T-helper 1 cell treated with Interleukin-12 subunit alpha and Interleukin-12 subunit beta and Interleukin-4 antibody, amounts not matched to agents 30 μg/mL and 1 μg/mL, for 36 hours (primary cell): ENCODE data around the gene ADTRP.
A peak's percentile ranks its signal among the peaks of the same experiment; 100 is the strongest.
"Not testable (repeated sequence)": the region's sequence is repeated elsewhere in the genome, so short reads cannot be mapped to it uniquely, and the experiment has no call there.

Experiments used
- H3K27ac Mint-ChIP-seq: one replicate; pipeline ENCODE4 v1.8.0; 2021; ENCODE audit warnings: mild to moderate bottlenecking, mixed read lengths
- H3K27me3 Mint-ChIP-seq: one replicate; pipeline ENCODE4 v1.8.0; 2021; ENCODE audit warnings: low read depth, mixed read lengths
- H3K36me3 Mint-ChIP-seq: one replicate; pipeline ENCODE4 v1.8.0; 2021; ENCODE audit warnings: low read depth, mixed read lengths
- H3K4me1 Mint-ChIP-seq: one replicate; pipeline ENCODE4 v1.8.0; 2021; ENCODE audit warnings: low read depth, mixed read lengths
- H3K4me3 Mint-ChIP-seq: one replicate; pipeline ENCODE4 v1.8.0; 2021; ENCODE audit warnings: mild to moderate bottlenecking, moderate library complexity, mixed read lengths
- H3K9me3 Mint-ChIP-seq: one replicate; pipeline ENCODE4 v1.8.0; 2021; ENCODE audit warnings: mixed read lengths

Gene ADTRP

GRCh38 chr6:11810854-11811643 is 32.4 kb upstream of the ADTRP start:
- H3K36me3 Mint-ChIP-seq: no peaks in the 10 kb centered on the region
- H3K4me1 Mint-ChIP-seq: peaks cover 13% of the 10 kb centered on the region
- H3K27me3 Mint-ChIP-seq: no peaks in the 10 kb centered on the region
- H3K9me3 Mint-ChIP-seq: peaks cover 6% of the 10 kb centered on the region
- no peak overlapping the region for H3K27ac Mint-ChIP-seq
- no peak overlapping the region for H3K4me3 Mint-ChIP-seq

- peaks cover 6% of the 10 kb centered on the region for H3K9me3 Mint-ChIP-seq
- H3K36me3 Mint-ChIP-seq: no peaks in the 10 kb centered on the region
- H3K27me3 Mint-ChIP-seq: no peaks in the 10 kb centered on the region
- H3K27ac Mint-ChIP-seq: no peak overlapping the region
- H3K4me3 Mint-ChIP-seq: no peak overlapping the region
- peaks cover 15% of the 10 kb centered on the region for H3K4me1 Mint-ChIP-seq
Observed at GRCh38 chr6:11810039-11810541, 31.5 kb upstream of the ADTRP start.

DNA sequence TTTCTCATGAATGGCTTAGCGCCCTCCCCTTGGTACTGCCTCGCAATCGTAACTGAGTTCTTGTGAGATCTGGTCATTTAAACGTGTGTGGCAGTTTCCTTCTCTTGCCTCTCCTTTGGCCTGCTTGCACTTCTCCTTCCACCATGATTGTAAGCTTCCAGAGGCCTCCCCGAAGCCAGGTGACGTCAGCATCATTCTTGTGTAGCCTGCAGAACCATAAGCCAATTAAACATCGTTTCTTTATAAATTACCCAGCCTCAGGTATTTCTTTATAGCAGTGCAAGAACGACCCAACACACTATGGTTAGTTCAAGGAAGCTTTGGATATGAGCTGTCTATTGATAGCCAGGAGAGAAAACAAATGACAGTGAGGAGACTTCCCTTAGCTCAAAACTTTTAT is 29.5 kb upstream of the ADTRP start:
- Mint-ChIP-seq H3K9me3 (no peaks in the 10 kb centered on the region), H3K36me3 (no peaks in the 10 kb centered on the region), H3K4me1 (peaks cover 15% of the 10 kb centered on the region), H3K27me3 (no peaks in the 10 kb centered on the region), H3K4me3 (no peak overlapping the region), H3K27ac (no peak overlapping the region)

- H3K27me3 Mint-ChIP-seq: no peaks in the 10 kb centered on the region
- H3K4me1 Mint-ChIP-seq: peaks cover 15% of the 10 kb centered on the region
- peak overlapping the region; percentile 37 for H3K27ac Mint-ChIP-seq
- no peaks in the 10 kb centered on the region for H3K36me3 Mint-ChIP-seq
- H3K9me3 Mint-ChIP-seq: no peaks in the 10 kb centered on the region
- H3K4me3 Mint-ChIP-seq: peak overlapping the region; percentile 17
Observed at GRCh38 chr6:11806561-11807317, 28.1 kb upstream of the ADTRP start.

- Mint-ChIP-seq H3K36me3 (no peaks in the 10 kb centered on the region), H3K9me3 (no peaks in the 10 kb centered on the region), H3K27ac (no peak overlapping the region), H3K27me3 (no peaks in the 10 kb centered on the region), H3K4me3 (no peak overlapping the region), H3K4me1 (peaks cover 12% of the 10 kb centered on the region)
Observed at GRCh38 chr6:11805259-11806053, 26.9 kb upstream of the ADTRP start.

DNA sequence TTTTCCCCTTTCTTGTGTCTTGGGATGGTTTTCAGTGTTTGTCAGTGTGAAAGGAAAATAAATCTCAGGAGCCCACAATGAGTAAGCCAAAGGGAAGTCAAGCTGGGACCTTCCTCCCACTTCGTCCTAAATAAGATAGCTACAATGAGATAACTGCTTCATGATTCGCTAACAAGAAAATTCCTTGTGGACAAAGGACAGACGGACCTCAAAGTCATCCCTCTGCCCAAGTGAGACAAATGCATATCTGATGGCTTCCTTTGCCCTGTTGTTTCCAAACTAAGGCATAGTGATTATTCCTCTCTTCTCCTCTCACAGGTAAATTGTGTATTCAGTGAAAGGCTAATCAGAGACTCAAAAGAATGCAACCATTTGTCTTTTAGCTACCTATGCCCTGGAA is 26.1 kb upstream of the ADTRP start:
- H3K4me1 Mint-ChIP-seq: peaks cover 12% of the 10 kb centered on the region

GRCh38 chr6:11804135-11804534 is 25.5 kb upstream of the ADTRP start:
- Mint-ChIP-seq H3K27me3 (no peaks in the 10 kb centered on the region), H3K4me1 (peaks cover 12% of the 10 kb centered on the region), H3K9me3 (no peaks in the 10 kb centered on the region), H3K36me3 (no peaks in the 10 kb centered on the region), H3K4me3 (no peak overlapping the region), H3K27ac (no peak overlapping the region)

More for the DNA sequence above, 26.1 kb upstream of the ADTRP start:
- H3K4me3 Mint-ChIP-seq: no peak overlapping the region
- no peak overlapping the region for H3K27ac Mint-ChIP-seq
- H3K36me3 Mint-ChIP-seq: no peaks in the 10 kb centered on the region
- H3K27me3 Mint-ChIP-seq: no peaks in the 10 kb centered on the region
- H3K9me3 Mint-ChIP-seq: no peaks in the 10 kb centered on the region

- no peak overlapping the region for H3K27ac Mint-ChIP-seq
- H3K4me1 Mint-ChIP-seq: peaks cover 12% of the 10 kb centered on the region
- H3K27me3 Mint-ChIP-seq: no peaks in the 10 kb centered on the region
- H3K4me3 Mint-ChIP-seq: no peak overlapping the region
- no peaks in the 10 kb centered on the region for H3K9me3 Mint-ChIP-seq
- H3K36me3 Mint-ChIP-seq: no peaks in the 10 kb centered on the region
Observed at GRCh38 chr6:11803591-11803971, 25.0 kb upstream of the ADTRP start.

GRCh38 chr6:11802886-11803590 is 24.4 kb upstream of the ADTRP start:
- Mint-ChIP-seq H3K27ac (no peak overlapping the region), H3K4me1 (peaks cover 12% of the 10 kb centered on the region), H3K27me3 (no peaks in the 10 kb centered on the region), H3K36me3 (no peaks in the 10 kb centered on the region), H3K4me3 (no peak overlapping the region), H3K9me3 (no peaks in the 10 kb centered on the region)

DNA sequence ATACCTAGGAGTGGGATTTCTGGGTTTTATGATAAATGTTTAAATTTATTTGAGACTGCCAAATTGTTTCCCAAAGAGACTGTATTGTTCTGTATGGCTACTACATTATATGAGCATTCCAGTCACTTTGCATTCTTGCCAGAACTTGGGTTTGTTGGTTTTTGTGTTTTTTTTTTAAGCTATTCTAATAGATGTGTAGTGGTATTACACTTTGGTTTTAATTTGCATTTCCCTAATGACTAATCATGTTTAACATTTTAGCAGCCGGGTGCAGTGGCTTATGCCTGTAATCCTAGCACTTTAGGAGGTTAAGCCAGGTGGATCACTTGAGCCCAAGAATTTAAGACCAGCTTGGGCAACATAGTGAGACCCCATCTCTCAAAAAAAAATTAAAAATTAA is 21.9 kb upstream of the ADTRP start:
- H3K4me3 Mint-ChIP-seq, H3K27ac Mint-ChIP-seq: not testable (repeated sequence)

DNA sequence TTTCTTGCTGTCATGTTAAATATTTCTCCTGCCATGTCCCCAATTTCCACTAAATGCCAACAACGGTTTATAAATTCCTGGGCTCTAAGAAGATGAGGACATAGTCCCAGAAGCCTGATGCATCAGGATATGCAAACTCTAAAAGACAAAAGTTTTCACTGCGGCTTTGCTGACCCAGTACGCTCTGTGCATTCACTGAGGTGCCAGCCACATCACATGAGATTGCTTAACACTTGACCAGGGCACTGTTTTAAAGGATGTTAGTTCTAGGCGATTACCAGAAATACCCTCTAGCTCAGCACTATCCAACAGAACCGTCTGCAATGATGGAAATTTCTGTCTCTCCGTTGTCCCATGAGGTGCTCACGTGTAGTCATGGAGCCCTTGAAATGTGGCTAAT is 19.9 kb upstream of the ADTRP start:
- no peak overlapping the region for H3K4me3 Mint-ChIP-seq
- peaks cover 1% of the 10 kb centered on the region for H3K4me1 Mint-ChIP-seq
- no peaks in the 10 kb centered on the region for H3K36me3 Mint-ChIP-seq
- H3K9me3 Mint-ChIP-seq: no peaks in the 10 kb centered on the region
- H3K27ac Mint-ChIP-seq: no peak overlapping the region
- no peaks in the 10 kb centered on the region for H3K27me3 Mint-ChIP-seq

More for the DNA sequence above, 21.9 kb upstream of the ADTRP start:
- not testable (repeated sequence) for H3K9me3 Mint-ChIP-seq, H3K36me3 Mint-ChIP-seq, H3K27me3 Mint-ChIP-seq, H3K4me1 Mint-ChIP-seq

GRCh38 chr6:11798096-11798495 is 19.5 kb upstream of the ADTRP start:
- Mint-ChIP-seq H3K4me1 (peaks cover 1% of the 10 kb centered on the region), H3K27me3 (no peaks in the 10 kb centered on the region), H3K4me3 (no peak overlapping the region), H3K27ac (no peak overlapping the region), H3K36me3 (peaks cover 2% of the 10 kb centered on the region), H3K9me3 (peaks cover 4% of the 10 kb centered on the region)

DNA sequence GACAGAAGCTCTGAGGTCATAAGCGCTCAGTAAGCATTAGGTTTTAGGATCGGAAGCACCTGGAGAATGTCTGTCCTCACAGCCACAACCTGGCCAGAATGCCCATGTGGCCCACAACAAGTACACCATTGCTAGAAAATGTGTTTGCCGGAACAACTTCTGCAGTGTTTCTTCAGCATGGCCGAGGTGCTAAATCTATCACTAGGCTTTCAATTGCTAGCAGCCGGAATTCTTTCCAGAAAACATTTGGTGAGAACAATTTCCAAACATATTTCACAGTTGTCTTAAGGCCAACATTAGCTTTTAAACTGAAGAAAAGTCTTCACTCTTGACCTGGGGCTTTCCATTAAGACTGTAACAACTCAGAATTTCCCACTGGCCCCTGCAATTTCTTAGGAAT is 18.2 kb upstream of the ADTRP start:
- Mint-ChIP-seq H3K27ac (no peak overlapping the region), H3K27me3 (no peaks in the 10 kb centered on the region), H3K9me3 (peaks cover 9% of the 10 kb centered on the region), H3K4me1 (peaks cover 1% of the 10 kb centered on the region), H3K4me3 (no peak overlapping the region), H3K36me3 (peaks cover 4% of the 10 kb centered on the region)

- Mint-ChIP-seq H3K4me3 (no peak overlapping the region), H3K27me3 (no peaks in the 10 kb centered on the region), H3K36me3 (peaks cover 4% of the 10 kb centered on the region), H3K4me1 (peaks cover 1% of the 10 kb centered on the region), H3K9me3 (peaks cover 9% of the 10 kb centered on the region), H3K27ac (no peak overlapping the region)
Observed at GRCh38 chr6:11795403-11795802, 16.8 kb upstream of the ADTRP start.
